ENCODE results near the gene TMEM120B.

TMEM120B gene

DNA sequence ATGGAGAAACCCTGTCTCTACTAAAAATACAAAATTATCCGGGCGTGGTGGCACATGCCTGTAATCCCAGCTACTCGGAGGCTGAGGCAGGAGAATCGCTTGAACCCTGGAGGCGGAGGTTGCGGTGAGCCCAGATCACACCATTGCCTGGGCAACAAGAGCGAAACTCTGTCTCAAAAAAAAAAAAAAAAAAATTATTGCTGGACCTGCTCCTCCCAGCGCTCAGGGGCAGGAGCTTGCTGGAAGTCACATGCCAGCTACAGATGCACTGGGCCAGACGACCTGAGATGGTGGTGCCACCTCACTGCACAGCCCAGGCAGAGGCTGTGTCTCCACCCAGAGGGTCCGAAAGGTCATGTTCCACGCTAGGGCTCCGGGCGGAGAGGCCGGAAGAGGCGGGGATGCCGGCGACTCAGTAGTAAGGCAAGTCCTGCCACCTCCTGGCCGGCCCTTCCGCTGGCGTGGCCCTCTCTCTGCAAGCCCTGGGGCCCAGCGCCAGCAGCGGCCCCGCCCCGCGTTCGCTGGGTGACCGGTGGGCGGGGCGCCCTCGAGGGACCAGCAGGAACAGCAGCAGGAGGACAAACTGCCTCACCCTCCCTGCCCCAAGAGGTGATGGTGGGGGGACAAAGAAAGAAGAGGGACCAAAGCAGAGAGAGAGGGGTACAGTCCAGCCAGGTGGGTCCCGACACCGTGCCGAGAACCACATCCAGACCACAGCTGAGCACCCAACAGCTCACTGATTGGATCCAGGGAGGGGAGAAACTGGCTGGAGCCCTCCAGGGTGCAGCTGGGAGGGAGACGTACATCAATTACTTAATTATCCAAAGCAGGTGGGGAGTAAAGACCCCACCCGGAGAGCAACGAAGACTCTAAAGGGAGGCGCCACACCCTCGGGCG lies 84.6 kb downstream of the TMEM120B start (continued):
- TF ChIP-seq, protein P1, sequence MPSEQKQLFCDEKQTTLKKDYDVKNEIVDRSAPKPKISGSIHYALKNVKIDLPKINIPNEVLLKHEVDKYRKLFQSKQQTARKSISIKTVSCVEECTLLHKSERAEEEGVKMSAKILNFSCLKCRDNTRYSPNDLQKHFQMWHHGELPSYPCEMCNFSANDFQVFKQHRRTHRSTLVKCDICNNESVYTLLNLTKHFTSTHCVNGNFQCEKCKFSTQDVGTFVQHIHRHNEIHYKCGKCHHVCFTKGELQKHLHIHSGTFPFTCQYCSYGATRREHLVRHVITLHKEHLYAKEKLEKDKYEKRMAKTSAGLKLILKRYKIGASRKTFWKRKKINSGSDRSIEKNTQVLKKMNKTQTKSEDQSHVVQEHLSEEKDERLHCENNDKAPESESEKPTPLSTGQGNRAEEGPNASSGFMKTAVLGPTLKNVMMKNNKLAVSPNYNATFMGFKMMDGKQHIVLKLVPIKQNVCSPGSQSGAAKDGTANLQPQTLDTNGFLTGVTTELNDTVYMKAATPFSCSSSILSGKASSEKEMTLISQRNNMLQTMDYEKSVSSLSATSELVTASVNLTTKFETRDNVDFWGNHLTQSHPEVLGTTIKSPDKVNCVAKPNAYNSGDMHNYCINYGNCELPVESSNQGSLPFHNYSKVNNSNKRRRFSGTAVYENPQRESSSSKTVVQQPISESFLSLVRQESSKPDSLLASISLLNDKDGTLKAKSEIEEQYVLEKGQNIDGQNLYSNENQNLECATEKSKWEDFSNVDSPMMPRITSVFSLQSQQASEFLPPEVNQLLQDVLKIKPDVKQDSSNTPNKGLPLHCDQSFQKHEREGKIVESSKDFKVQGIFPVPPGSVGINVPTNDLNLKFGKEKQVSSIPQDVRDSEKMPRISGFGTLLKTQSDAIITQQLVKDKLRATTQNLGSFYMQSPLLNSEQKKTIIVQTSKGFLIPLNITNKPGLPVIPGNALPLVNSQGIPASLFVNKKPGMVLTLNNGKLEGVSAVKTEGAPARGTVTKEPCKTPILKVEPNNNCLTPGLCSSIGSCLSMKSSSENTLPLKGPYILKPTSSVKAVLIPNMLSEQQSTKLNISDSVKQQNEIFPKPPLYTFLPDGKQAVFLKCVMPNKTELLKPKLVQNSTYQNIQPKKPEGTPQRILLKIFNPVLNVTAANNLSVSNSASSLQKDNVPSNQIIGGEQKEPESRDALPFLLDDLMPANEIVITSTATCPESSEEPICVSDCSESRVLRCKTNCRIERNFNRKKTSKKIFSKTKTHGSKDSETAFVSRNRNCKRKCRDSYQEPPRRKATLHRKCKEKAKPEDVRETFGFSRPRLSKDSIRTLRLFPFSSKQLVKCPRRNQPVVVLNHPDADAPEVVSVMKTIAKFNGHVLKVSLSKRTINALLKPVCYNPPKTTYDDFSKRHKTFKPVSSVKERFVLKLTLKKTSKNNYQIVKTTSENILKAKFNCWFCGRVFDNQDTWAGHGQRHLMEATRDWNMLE (tag by site-specific recombination; conservative IDR thresholded peaks at IDR 0.05; ENCODE audit: low read depth): no peak

DNA sequence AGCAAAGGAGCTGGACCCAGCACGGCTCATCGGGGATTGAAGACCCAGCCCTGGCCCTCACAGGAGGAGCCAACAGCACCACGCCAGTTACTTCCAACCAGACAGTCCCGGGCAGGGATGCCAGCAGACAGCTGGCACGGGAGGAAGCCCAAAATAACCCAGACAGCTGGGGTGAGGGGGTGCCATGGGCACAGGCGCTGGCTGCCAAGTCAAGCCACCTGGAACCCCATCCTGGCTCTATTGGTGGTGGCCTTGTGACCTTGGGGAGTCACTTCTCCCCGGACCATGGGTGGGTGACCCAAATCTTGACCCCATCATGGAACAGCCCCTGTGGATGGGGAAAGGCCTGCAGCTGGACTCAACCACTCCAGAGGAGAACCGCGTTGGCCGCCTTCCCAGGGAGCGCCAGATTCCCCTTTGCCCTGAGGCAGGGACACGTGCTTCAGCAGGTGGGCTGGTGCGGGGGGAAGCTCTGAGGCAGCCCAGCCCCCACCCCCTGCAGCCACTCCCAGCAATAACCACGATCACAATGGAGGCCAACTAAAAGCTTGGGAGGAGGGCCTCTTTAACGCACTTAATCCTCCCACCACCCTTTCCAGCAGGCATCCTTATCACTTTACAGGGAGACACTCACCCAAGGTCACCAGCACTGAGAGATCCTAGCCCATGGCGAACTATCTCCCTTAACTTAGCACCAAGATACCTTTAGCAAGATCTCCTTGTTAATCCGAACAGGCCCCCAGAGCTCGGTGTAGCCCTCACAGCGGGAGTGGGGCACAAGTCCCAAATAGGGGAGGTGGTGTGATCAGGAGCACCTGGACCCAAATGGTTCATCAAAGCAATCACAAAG lies 85.6 kb downstream of the TMEM120B start:
- H3K4me1 ChIP-seq (ENCODE audit: control insufficient read depth, insufficient read depth, low read length): peaks cover 20% of the 10 kb centered on the region
- no peak overlapping the region; the same call in 1 of the 2 replicates for H3K4me3 ChIP-seq (ENCODE audit: low read depth, low read length)
- no peaks in the 10 kb centered on the region for H3K9me3 ChIP-seq (ENCODE audit: control insufficient read depth, insufficient read depth, low read depth, low read length)
- H3K36me3 ChIP-seq (ENCODE audit: control insufficient read depth in 2 of 2, insufficient read depth in 1 of 2, low read length in 2 of 2): peaks cover 0 to 26% of the 10 kb centered on the region in 2 experiments; a peak in 1 of 3 replicates
- H3K27ac ChIP-seq (ENCODE audit: extremely low read depth, low read depth, low read length): peak overlapping the region; percentile 100
- CTCF ChIA-PET: interaction anchor here (0.7 to 9.8 kb wide), 7 partner anchors 11 to 103 kb away, joined by 3 to 393 read pairs (median 154); partner anchors contain the start of genes PSMD9 and SETD1B
- POLR2A ChIA-PET: interaction anchor here (0.6 to 8.9 kb wide), 4 partner anchors 11 to 698 kb away, joined by 4 to 165 read pairs (median 10); partner anchors contain the start of gene PSMD9
- TF ChIP-seq ZNF341 (tag by site-specific recombination; IDR thresholded peaks at IDR 0.05; ENCODE audit: low read depth) (peak; percentile 93), ZNF530 (tag by site-specific recombination; IDR thresholded peaks at IDR 0.05; ENCODE audit: low read depth) (no peak), PRDM1 (tag by site-specific recombination; IDR thresholded peaks at IDR 0.05) (peak; percentile 48; the same call in 1 of the 2 replicates), TRIM28 (IDR thresholded peaks at IDR 0.05; ENCODE audit: borderline replicate concordance, low read length) (peak; percentile 61; the same call in 1 of the 2 replicates), ZNF366 (tag by site-specific recombination; conservative IDR thresholded peaks at IDR 0.05) (peak; percentile 42; the same call in 1 of the 2 replicates), WT1 (tag by site-specific recombination; IDR thresholded peaks at IDR 0.05) (peak; percentile 98), ZNF221 (tag by site-specific recombination; IDR thresholded peaks at IDR 0.05; ENCODE audit: borderline replicate concordance) (no peak), ZNF677 (tag by site-specific recombination; IDR thresholded peaks at IDR 0.05) (no peak), GLIS1 (tag by site-specific recombination; IDR thresholded peaks at IDR 0.05) (peak; percentile 98), KLF8 (tag by site-specific recombination; IDR thresholded peaks at IDR 0.05) (peak; percentile 72), ZNF423 (tag by site-specific recombination; IDR thresholded peaks at IDR 0.05) (peak; percentile 69; the same call in 1 of the 2 replicates), ZNF654 (tag by site-specific recombination; IDR thresholded peaks at IDR 0.05; ENCODE audit: low read depth) (no peak), ZNF433 (tag by site-specific recombination; IDR thresholded peaks at IDR 0.05; ENCODE audit: low read depth) (no peak), ZNF610 (tag by site-specific recombination; IDR thresholded peaks at IDR 0.05; ENCODE audit: borderline replicate concordance) (0 out of 2 replicates have a peak, but pooled peaks have one; percentile 46)
- TF ChIP-seq, protein P2, sequence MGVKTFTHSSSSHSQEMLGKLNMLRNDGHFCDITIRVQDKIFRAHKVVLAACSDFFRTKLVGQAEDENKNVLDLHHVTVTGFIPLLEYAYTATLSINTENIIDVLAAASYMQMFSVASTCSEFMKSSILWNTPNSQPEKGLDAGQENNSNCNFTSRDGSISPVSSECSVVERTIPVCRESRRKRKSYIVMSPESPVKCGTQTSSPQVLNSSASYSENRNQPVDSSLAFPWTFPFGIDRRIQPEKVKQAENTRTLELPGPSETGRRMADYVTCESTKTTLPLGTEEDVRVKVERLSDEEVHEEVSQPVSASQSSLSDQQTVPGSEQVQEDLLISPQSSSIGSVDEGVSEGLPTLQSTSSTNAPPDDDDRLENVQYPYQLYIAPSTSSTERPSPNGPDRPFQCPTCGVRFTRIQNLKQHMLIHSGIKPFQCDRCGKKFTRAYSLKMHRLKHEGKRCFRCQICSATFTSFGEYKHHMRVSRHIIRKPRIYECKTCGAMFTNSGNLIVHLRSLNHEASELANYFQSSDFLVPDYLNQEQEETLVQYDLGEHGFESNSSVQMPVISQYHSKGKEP (tag by site-specific recombination; IDR thresholded peaks at IDR 0.05): peak; percentile 56; the same call in 1 of the 2 replicates
- TF ChIP-seq, protein P3, sequence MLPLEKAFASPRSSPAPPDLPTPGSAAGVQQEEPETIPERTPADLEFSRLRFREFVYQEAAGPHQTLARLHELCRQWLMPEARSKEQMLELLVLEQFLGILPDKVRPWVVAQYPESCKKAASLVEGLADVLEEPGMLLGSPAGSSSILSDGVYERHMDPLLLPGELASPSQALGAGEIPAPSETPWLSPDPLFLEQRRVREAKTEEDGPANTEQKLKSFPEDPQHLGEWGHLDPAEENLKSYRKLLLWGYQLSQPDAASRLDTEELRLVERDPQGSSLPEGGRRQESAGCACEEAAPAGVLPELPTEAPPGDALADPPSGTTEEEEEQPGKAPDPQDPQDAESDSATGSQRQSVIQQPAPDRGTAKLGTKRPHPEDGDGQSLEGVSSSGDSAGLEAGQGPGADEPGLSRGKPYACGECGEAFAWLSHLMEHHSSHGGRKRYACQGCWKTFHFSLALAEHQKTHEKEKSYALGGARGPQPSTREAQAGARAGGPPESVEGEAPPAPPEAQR (tag by site-specific recombination; IDR thresholded peaks at IDR 0.05): no peak
- TF ChIP-seq, protein P4, sequence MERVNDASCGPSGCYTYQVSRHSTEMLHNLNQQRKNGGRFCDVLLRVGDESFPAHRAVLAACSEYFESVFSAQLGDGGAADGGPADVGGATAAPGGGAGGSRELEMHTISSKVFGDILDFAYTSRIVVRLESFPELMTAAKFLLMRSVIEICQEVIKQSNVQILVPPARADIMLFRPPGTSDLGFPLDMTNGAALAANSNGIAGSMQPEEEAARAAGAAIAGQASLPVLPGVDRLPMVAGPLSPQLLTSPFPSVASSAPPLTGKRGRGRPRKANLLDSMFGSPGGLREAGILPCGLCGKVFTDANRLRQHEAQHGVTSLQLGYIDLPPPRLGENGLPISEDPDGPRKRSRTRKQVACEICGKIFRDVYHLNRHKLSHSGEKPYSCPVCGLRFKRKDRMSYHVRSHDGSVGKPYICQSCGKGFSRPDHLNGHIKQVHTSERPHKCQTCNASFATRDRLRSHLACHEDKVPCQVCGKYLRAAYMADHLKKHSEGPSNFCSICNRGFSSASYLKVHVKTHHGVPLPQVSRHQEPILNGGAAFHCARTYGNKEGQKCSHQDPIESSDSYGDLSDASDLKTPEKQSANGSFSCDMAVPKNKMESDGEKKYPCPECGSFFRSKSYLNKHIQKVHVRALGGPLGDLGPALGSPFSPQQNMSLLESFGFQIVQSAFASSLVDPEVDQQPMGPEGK (tag by site-specific recombination; IDR thresholded peaks at IDR 0.05): peak; percentile 96
- TF ChIP-seq, protein P5, sequence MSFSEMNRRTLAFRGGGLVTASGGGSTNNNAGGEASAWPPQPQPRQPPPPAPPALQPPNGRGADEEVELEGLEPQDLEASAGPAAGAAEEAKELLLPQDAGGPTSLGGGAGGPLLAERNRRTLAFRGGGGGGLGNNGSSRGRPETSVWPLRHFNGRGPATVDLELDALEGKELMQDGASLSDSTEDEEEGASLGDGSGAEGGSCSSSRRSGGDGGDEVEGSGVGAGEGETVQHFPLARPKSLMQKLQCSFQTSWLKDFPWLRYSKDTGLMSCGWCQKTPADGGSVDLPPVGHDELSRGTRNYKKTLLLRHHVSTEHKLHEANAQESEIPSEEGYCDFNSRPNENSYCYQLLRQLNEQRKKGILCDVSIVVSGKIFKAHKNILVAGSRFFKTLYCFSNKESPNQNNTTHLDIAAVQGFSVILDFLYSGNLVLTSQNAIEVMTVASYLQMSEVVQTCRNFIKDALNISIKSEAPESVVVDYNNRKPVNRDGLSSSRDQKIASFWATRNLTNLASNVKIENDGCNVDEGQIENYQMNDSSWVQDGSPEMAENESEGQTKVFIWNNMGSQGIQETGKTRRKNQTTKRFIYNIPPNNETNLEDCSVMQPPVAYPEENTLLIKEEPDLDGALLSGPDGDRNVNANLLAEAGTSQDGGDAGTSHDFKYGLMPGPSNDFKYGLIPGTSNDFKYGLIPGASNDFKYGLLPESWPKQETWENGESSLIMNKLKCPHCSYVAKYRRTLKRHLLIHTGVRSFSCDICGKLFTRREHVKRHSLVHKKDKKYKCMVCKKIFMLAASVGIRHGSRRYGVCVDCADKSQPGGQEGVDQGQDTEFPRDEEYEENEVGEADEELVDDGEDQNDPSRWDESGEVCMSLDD (tag by site-specific recombination; IDR thresholded peaks at IDR 0.05): peak; percentile 90

Measured in HEK293 (cell line).